Measurements from ENCODE around the gene MLLT10. TPM values are rescaled to one million over a fixed set of nuclear protein-coding genes. Genes with fewer than 3 reads are reported as not detected.

MLLT10 gene
- polyA plus RNA-seq, 3 donors from 2014 or later = 0.81 to 5.1 (median 4.8) TPM

Other genes starting within 250 kb of the MLLT10 start
- gene SKIDA1, start 8.6 kb upstream of the MLLT10 start, polyA plus RNA-seq = not detected

All from immature natural killer cell (primary cell).